Measurements from ENCODE around the gene PCCA.
A peak's percentile ranks its signal among the peaks of the same experiment; 100 is the strongest.
"Not testable (repeated sequence)": the region's sequence is repeated elsewhere in the genome, so short reads cannot be mapped to it uniquely, and the experiment has no call there.

The PCCA gene

DNA sequence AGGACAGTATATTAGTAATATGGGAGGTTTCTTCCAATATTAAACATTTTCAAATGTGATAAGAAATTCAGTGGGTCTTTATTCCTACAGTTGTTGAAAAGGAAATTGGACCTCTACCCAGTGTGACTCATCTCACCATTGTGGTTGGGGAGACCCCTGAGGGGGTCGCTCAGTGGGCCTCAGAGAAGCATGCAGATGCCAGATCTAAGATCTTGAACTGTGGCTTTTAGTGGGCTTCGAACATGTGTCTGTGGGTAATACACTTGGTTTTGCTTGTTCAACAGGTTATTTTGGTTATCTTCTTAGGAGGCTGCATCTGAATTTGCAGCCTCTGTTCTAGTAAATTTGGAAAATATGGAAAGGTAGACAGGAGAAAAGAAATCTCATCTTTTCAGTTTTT lies 132.3 kb downstream of the PCCA start:
- H3K9ac ChIP-seq (ENCODE audit: low read length), result no peak overlapping the region
- H3K4me1 ChIP-seq (ENCODE audit: control insufficient read depth, insufficient read depth, low read length), result no peaks in the 10 kb centered on the region
- peaks cover 4% of the 10 kb centered on the region for H3K36me3 ChIP-seq (ENCODE audit: control insufficient read depth, insufficient read depth, low read length, severe bottlenecking)
- DNase-seq (ENCODE audit: low read depth), result no peak
- no peak overlapping the region for H3K4me3 ChIP-seq (ENCODE audit: low read length)
- H3K9me3 ChIP-seq (ENCODE audit: control insufficient read depth, low read length), result no peaks in the 10 kb centered on the region
- no peaks in the 10 kb centered on the region for H3K27me3 ChIP-seq (replicated peaks; ENCODE audit: control insufficient read depth, insufficient read depth, low read length)

DNA sequence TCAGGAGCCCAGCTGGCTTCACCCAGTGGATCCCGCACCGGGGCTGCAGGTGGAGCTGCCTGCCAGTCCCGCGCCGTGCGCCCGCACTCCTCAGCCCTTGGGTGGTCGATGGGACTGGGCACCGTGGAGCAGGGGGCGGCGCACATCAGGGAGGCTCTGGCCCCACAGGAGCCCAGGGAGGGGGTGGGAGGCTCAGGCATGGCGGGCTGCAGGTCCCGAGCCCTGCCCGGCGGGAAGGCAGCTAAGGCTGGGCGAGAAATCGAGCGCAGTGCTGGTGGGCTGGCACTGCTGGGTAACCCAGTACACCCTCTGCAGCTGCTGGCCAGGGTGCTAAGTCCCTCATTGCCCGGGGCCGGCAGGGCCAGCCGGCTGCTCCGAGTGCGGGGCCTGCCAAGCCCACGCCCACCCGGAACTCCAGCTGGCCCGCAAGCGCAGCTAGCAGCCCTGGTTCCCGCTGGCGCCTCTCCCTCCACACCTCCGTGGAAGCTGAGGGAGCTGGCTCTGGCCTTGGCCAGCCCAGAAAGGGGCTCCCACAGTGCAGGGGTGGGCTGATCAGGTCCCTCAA lies 135.2 kb downstream of the PCCA start:
- not testable (repeated sequence) for H3K9ac ChIP-seq (ENCODE audit: low read length); H3K36me3 ChIP-seq (ENCODE audit: control insufficient read depth, insufficient read depth, low read length, severe bottlenecking); H3K4me1 ChIP-seq (ENCODE audit: control insufficient read depth, insufficient read depth, low read length); H3K4me3 ChIP-seq (ENCODE audit: low read length); DNase-seq (ENCODE audit: low read depth); H3K9me3 ChIP-seq (ENCODE audit: control insufficient read depth, low read length); H3K27me3 ChIP-seq (replicated peaks; ENCODE audit: control insufficient read depth, insufficient read depth, low read length)

DNA sequence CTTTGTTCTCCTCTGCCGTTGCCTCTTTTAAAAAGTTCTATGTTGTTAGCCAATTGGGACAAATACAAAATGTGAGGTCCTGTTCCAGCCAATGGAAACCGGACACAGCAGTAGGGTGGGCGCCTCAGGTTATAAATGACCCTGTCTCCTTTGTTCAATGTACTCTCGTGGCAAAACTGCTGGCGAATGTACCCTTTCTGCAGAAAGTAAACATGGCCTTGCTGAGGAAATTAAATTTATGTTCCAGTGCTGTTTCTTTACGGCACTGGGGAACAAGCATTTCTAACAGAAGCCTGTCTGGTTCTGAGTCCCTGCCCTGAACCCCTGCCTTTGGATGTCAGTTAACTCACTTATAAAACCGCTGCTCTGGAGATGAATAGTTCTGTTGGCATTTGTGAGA lies 140.7 kb downstream of the PCCA start:
- Histone ChIP-seq H3K4me3 (ENCODE audit: low read length) (no peak overlapping the region), H3K9me3 (ENCODE audit: control insufficient read depth, low read length) (no peaks in the 10 kb centered on the region), H3K36me3 (ENCODE audit: control insufficient read depth, insufficient read depth, low read length, severe bottlenecking) (no peaks in the 10 kb centered on the region), H3K4me1 (ENCODE audit: control insufficient read depth, insufficient read depth, low read length) (peaks cover 2% of the 10 kb centered on the region), H3K9ac (ENCODE audit: low read length) (no peak overlapping the region), H3K27me3 (replicated peaks; ENCODE audit: control insufficient read depth, insufficient read depth, low read length) (no peaks in the 10 kb centered on the region)
- DNase-seq (ENCODE audit: low read depth), result no peak

DNA sequence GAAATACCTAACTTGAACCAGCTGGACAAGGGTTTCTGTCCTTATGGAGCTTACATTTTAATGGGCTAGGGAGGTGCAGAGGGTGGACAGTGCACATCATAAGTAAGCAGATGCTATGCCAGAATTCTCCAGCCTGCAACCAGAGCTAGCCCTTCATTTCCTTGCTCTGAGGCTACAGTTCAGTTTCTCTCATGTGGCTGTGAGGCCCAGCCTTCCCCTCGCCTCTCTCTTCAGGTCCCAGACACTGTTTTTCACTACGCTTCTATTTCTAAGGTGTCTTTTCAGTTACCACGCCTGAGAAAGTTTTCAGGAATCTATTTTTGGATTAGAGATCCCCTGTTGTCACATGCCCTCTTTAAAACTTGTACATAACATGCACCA lies 141.9 kb downstream of the PCCA start:
- no peak overlapping the region for H3K4me3 ChIP-seq (ENCODE audit: low read length)
- no peak overlapping the region for H3K9ac ChIP-seq (ENCODE audit: low read length)
- peaks cover 13% of the 10 kb centered on the region for H3K4me1 ChIP-seq (ENCODE audit: control insufficient read depth, insufficient read depth, low read length)
- no peaks in the 10 kb centered on the region for H3K36me3 ChIP-seq (ENCODE audit: control insufficient read depth, insufficient read depth, low read length, severe bottlenecking)
- H3K27me3 ChIP-seq (replicated peaks; ENCODE audit: control insufficient read depth, insufficient read depth, low read length), result no peaks in the 10 kb centered on the region
- no peak for DNase-seq (ENCODE audit: low read depth)
- no peaks in the 10 kb centered on the region for H3K9me3 ChIP-seq (ENCODE audit: control insufficient read depth, low read length)

DNA sequence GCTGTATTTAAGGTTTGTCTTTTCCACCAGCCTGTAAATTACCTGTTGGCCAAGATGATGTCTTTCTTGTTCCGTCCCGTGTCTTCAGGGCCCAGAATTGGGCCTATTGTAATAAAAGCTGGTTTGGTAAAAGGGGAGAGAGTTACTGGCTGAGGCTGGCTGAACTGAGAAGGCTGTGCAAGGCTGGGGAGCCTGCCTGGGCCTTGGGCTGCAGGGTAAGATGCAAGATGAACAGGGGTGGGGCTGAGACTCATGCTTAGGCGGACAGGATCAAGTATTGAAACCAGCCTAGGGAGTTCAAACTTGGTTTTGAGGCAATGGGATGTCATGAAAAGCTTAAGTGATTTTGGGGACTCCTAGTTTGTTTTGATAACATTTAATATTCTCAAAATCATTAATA lies 142.3 kb downstream of the PCCA start:
- Histone ChIP-seq H3K9ac (ENCODE audit: low read length) (no peak overlapping the region), H3K9me3 (ENCODE audit: control insufficient read depth, low read length) (no peaks in the 10 kb centered on the region), H3K36me3 (ENCODE audit: control insufficient read depth, insufficient read depth, low read length, severe bottlenecking) (no peaks in the 10 kb centered on the region), H3K4me3 (ENCODE audit: low read length) (no peak overlapping the region), H3K27me3 (replicated peaks; ENCODE audit: control insufficient read depth, insufficient read depth, low read length) (no peaks in the 10 kb centered on the region), H3K4me1 (ENCODE audit: control insufficient read depth, insufficient read depth, low read length) (peaks cover 16% of the 10 kb centered on the region)
- DNase-seq (ENCODE audit: low read depth), result no peak

DNA sequence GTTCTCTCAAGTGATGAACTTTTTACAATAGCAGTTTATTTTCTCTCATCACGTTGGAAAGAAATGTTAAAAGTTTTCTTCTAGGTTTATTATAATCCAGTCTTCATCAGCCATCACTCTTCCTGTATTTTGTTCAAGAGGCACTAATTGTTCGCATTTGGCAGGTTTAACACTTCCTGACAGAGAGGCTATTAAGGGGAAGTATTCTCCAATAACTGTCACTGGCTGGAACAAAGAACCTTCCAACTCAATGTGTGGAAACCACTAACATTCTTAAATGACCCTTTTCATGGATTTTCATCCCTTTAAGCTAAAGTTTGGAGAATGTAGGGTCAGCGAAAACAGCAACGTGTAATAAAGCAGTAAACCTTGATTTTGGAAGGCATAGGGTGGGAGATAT lies 145.1 kb downstream of the PCCA start:
- H3K4me3 ChIP-seq (ENCODE audit: low read length), result no peak overlapping the region
- H3K36me3 ChIP-seq (ENCODE audit: control insufficient read depth, insufficient read depth, low read length, severe bottlenecking), result peaks cover 3% of the 10 kb centered on the region
- H3K9me3 ChIP-seq (ENCODE audit: control insufficient read depth, low read length), result peaks cover 2% of the 10 kb centered on the region
- DNase-seq (ENCODE audit: low read depth), result no peak
- no peaks in the 10 kb centered on the region for H3K27me3 ChIP-seq (replicated peaks; ENCODE audit: control insufficient read depth, insufficient read depth, low read length)
- peaks cover 16% of the 10 kb centered on the region for H3K4me1 ChIP-seq (ENCODE audit: control insufficient read depth, insufficient read depth, low read length)
- H3K9ac ChIP-seq (ENCODE audit: low read length), result no peak overlapping the region

DNA sequence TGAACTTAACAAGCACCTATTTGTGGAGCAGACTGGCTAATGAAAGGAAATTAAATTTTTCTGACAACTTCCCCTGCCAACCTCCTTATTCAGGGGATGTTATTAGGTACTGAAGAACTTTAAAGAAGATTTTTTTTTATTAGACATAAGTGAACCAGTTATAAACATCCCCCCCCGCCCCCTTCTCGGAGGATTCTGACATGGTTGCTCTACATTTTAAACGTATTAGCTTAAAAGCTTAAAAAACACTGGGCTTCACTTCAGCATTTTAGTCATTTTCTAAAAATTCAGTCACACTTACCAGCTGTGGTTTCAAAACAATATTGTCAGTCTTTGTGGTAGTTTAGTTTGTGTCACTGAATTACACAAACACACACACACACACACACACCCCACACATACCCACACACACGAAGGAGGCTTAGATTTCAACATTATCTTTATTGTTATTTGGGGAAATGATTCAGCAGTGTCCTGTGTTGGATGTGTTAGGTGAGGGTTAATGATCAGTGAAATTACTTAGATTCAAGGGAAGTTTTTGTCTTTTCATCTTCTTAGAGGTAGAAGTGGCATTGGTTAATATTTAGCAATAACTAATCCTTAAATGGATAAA lies 145.7 kb downstream of the PCCA start:
- H3K27me3 ChIP-seq (replicated peaks; ENCODE audit: control insufficient read depth, insufficient read depth, low read length), result no peaks in the 10 kb centered on the region
- peaks cover 16% of the 10 kb centered on the region for H3K4me1 ChIP-seq (ENCODE audit: control insufficient read depth, insufficient read depth, low read length)
- H3K36me3 ChIP-seq (ENCODE audit: control insufficient read depth, insufficient read depth, low read length, severe bottlenecking), result peaks cover 3% of the 10 kb centered on the region
- no peak for DNase-seq (ENCODE audit: low read depth)
- H3K4me3 ChIP-seq (ENCODE audit: low read length), result peak overlapping the region; percentile 55
- peak overlapping the region; percentile 3 for H3K9ac ChIP-seq (ENCODE audit: low read length)
- peaks cover 2% of the 10 kb centered on the region for H3K9me3 ChIP-seq (ENCODE audit: control insufficient read depth, low read length)

DNA sequence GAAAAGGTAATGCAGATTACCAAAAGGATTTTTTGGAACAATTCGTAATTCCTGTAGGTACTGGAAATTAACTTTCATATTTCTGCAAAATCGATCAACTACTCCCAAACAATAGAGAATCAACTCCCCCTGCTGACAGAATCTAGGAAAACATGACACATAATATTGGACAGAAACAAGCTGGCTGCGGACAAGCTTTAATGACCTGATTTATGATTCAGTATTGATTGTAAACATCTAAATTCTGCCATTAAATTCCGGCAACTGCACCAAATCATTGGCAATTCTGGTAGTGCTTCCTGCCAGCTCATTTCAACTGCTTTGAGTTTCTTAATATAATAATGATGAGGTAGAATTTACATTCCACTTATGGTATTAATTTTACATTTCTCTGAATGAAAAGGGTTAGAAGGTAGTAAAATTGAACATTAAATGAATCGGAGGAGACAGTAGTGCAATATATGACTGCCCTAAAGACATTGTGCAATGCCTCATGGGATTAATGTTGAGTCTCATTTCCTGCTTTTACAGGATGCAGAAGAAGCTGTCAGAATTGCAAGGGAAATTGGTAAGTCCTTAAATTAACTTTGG lies 146.5 kb downstream of the PCCA start:
- H3K9me3 ChIP-seq (ENCODE audit: control insufficient read depth, low read length), result peaks cover 2% of the 10 kb centered on the region
- peak overlapping the region; percentile 55 for H3K4me3 ChIP-seq (ENCODE audit: low read length)
- H3K36me3 ChIP-seq (ENCODE audit: control insufficient read depth, insufficient read depth, low read length, severe bottlenecking), result peaks cover 3% of the 10 kb centered on the region
- H3K9ac ChIP-seq (ENCODE audit: low read length), result peak overlapping the region; percentile 34
- H3K4me1 ChIP-seq (ENCODE audit: control insufficient read depth, insufficient read depth, low read length), result peaks cover 16% of the 10 kb centered on the region
- DNase-seq (ENCODE audit: low read depth), result peak; percentile 82
- H3K27me3 ChIP-seq (replicated peaks; ENCODE audit: control insufficient read depth, insufficient read depth, low read length), result no peaks in the 10 kb centered on the region

DNA sequence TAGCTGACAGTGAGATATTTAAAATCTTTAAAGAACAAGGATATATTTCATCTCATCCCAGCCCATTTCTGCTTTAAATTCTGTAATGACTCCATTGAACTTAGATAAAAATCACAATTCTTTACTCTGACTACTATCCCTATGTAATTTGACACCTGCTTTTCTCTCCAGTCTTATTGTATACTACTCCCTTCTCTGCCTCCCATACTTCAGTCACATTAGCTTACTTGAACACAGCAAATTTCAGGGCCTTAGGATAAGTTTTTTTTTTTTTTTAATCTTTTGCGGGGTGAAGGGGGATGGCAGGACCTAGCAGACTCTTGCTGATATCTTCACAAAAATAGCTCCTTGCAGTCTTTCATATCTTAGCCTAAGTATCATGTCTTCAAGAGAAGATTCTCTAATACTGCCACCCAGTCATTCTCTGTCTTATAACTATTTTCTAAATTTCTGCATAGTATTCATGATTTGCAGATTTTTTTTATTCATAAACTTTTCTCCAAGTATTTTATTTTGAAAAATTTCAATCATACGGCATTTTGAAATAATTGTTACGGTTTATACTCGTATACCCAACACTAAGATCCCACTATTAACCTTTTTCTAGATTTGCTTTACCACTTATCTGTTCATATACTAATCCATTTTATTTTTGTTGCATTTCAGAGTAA lies 151.4 kb downstream of the PCCA start:
- no peak overlapping the region for H3K9ac ChIP-seq (ENCODE audit: low read length)
- H3K4me3 ChIP-seq (ENCODE audit: low read length), result no peak overlapping the region
- peaks cover 15% of the 10 kb centered on the region for H3K4me1 ChIP-seq (ENCODE audit: control insufficient read depth, insufficient read depth, low read length)
- no peaks in the 10 kb centered on the region for H3K27me3 ChIP-seq (replicated peaks; ENCODE audit: control insufficient read depth, insufficient read depth, low read length)
- DNase-seq (ENCODE audit: low read depth), result peak; percentile 21
- H3K36me3 ChIP-seq (ENCODE audit: control insufficient read depth, insufficient read depth, low read length, severe bottlenecking), result peaks cover 3% of the 10 kb centered on the region
- H3K9me3 ChIP-seq (ENCODE audit: control insufficient read depth, low read length), result peaks cover 2% of the 10 kb centered on the region

DNA sequence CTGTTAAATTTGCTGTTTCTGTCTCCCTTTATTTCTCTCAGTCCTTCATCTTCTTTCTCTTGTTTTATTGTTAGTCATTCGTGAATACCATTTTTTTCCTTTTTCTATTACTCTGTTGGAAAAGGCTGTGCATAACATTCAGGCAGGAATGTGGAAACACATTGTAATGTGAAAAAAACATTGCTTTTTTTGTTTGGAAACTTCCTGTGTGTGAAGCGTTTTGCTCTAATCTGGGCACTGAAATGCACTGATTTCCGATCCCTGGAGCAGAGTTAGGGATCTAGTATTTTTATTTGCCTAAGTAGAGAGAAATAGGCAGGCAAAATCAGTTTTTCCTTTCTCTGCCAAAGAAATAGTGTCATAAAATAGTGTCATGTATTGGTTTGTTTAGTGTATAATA lies 155.5 kb downstream of the PCCA start:
- no peaks in the 10 kb centered on the region for H3K36me3 ChIP-seq (ENCODE audit: control insufficient read depth, insufficient read depth, low read length, severe bottlenecking)
- H3K9ac ChIP-seq (ENCODE audit: low read length), result no peak overlapping the region
- H3K9me3 ChIP-seq (ENCODE audit: control insufficient read depth, low read length), result peaks cover 18% of the 10 kb centered on the region
- H3K27me3 ChIP-seq (replicated peaks; ENCODE audit: control insufficient read depth, insufficient read depth, low read length), result no peaks in the 10 kb centered on the region
- peaks cover 7% of the 10 kb centered on the region for H3K4me1 ChIP-seq (ENCODE audit: control insufficient read depth, insufficient read depth, low read length)
- no peak for DNase-seq (ENCODE audit: low read depth)
- no peak overlapping the region for H3K4me3 ChIP-seq (ENCODE audit: low read length)

DNA sequence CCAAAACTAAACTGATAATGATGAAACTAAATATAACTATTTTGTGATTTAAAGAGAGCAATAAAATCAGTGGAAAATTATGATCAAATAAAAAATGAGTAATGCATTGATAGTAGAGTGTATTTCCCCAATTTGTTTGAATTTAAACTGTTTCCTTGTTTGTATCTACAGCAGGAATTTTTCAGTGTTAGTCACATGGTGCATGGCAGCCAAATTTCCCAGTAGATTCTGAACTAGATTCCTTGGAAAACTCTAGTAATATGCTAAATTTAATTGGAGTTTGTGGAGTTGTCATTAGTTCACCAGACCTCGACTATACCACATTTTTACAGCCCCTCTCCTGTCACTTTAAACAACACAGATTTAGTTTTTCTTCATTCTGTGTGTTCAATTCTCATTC lies 156.2 kb downstream of the PCCA start:
- no peaks in the 10 kb centered on the region for H3K36me3 ChIP-seq (ENCODE audit: control insufficient read depth, insufficient read depth, low read length, severe bottlenecking)
- DNase-seq (ENCODE audit: low read depth), result no peak
- H3K27me3 ChIP-seq (replicated peaks; ENCODE audit: control insufficient read depth, insufficient read depth, low read length), result no peaks in the 10 kb centered on the region
- peaks cover 19% of the 10 kb centered on the region for H3K9me3 ChIP-seq (ENCODE audit: control insufficient read depth, low read length)
- no peak overlapping the region for H3K9ac ChIP-seq (ENCODE audit: low read length)
- peaks cover 7% of the 10 kb centered on the region for H3K4me1 ChIP-seq (ENCODE audit: control insufficient read depth, insufficient read depth, low read length)
- H3K4me3 ChIP-seq (ENCODE audit: low read length), result no peak overlapping the region
